HCT116 (cell line): ENCODE data around the gene BET1L. TPM values are rescaled to one million over a fixed set of nuclear protein-coding genes. Genes with fewer than 3 reads are reported as not detected.
"Not testable (repeated sequence)": the region's sequence is repeated elsewhere in the genome, so short reads cannot be mapped to it uniquely, and the experiment has no call there.

Experiments
- ATAC-seq: fragments of 200-7000 bp; cut with Tn5 transposase; 2 replicates; pipeline ENCODE4 v1.9.1; 2020; ENCODE audit warnings: mild to moderate bottlenecking, moderate library complexity
- BruUV-seq: library from RNA; stranded (reverse); fragments of 400-500 nt; replicated peaks from 2 replicates; lab custom pipeline; 2021; lab: Mats Ljungman, UMichigan
- CTCF ChIA-PET: fragments of 300-600 bp; sonication (Branson Sonifier 250); formaldehyde crosslinking; loops from one replicate; lab custom pipeline; 2021; ENCODE audit warnings: antibody characterized with exemption; lab: Charles Lee
- POLR2A ChIA-PET: fragments of 300-600, 350-600 bp; sonication (Branson Sonifier 250); formaldehyde crosslinking; loops from one replicate; lab custom pipeline; 2021; ENCODE audit warnings: antibody characterized with exemption; lab: Charles Lee
- RAD21 ChIA-PET, 2 experiments: fragments of 300-600 bp; sonication (Branson Sonifier 250); formaldehyde crosslinking; loops; one replicate each; lab custom pipeline; 2023; ENCODE audit warnings: low total read pairs in 2 of 2; ENCODE audit not compliant: uncharacterized antibody in 2 of 2, unreplicated experiment in 2 of 2, low non-redundant PET in 1 of 2; lab: Charles Lee
- DNase-seq: peaks from one replicate; pipeline ENCODE4 v3.0.0-alpha.2; 2010; ENCODE audit warnings: low read depth, low spot score
- H2AFZ ChIP-seq: fragments of 200-600 bp; shearing (Covaris generic), sonication (generic); 2 replicates; pipeline ENCODE4 v1.6.1; 2017; ENCODE audit warnings: low read depth, mixed run types, mixed read lengths, antibody characterized with exemption, low read length; ENCODE audit not compliant: poor library complexity, severe bottlenecking
- H3K27ac ChIP-seq: 2 replicates; pipeline ENCODE4 v1.5.1; 2012; ENCODE audit warnings: low read depth, low read length
- H3K27me3 ChIP-seq: fragments of 200-600 bp; sonication (generic); 2 replicates; pipeline ENCODE4 v1.6.1; 2016; ENCODE audit warnings: mixed run types, low read length, mixed read lengths; ENCODE audit not compliant: insufficient read depth
- H3K36me3 ChIP-seq, 2 experiments: fragments of 200-500 bp in 1 of 2; fragments of 200-600 bp in 1 of 2; sonication (Bioruptor generic) in 1 of 2; sonication (generic) in 1 of 2; 2 replicates each; pipeline versions ENCODE4 v1.5.1 to v1.6.1; 2014 to 2016; ENCODE audit warnings: low read length in 2 of 2, inconsistent platforms in 1 of 2, mixed read lengths in 1 of 2, mixed run types in 1 of 2; ENCODE audit not compliant: insufficient read depth in 2 of 2, control insufficient read depth in 1 of 2
- H3K4me1 ChIP-seq, 2 experiments: fragments of 200-600 bp in 1 of 2; sonication (generic) in 1 of 2; 2 replicates each; pipeline versions ENCODE4 v1.5.1 to v1.6.1; 2012 to 2017; ENCODE audit warnings: low read length in 2 of 2, inconsistent platforms in 1 of 2, mild to moderate bottlenecking in 1 of 2, mixed read lengths in 1 of 2, mixed run types in 1 of 2, moderate library complexity in 1 of 2; ENCODE audit not compliant: insufficient read depth in 2 of 2, control insufficient read depth in 1 of 2
- H3K4me2 ChIP-seq: fragments of 200-600 bp; sonication (generic); 2 replicates; pipeline ENCODE4 v1.6.1; 2017; ENCODE audit warnings: mixed run types, low read length, mixed read lengths
- H3K4me3 ChIP-seq, 2 experiments: fragments of 200-600 bp in 1 of 2; sonication (generic) in 1 of 2; replicated peaks in 1 of 2; 2 replicates each; pipeline ENCODE4 v1.5.1; 2011 to 2016; ENCODE audit warnings: low read length in 2 of 2, control low read depth in 1 of 2, low read depth in 1 of 2, mild to moderate bottlenecking in 1 of 2, mixed read lengths in 1 of 2, mixed run types in 1 of 2
- H3K79me2 ChIP-seq: fragments of 200-600 bp; sonication (generic); 2 replicates; pipeline ENCODE4 v1.6.1; 2017; ENCODE audit warnings: mild to moderate bottlenecking, mixed run types, low read length, moderate library complexity, mixed read lengths; ENCODE audit not compliant: insufficient read depth
- H3K9ac ChIP-seq: fragments of 200-600 bp; sonication (generic); 2 replicates; pipeline ENCODE4 v1.6.1; 2016; ENCODE audit warnings: low read length, mixed read lengths
- H3K9me2 ChIP-seq: fragments of 200-600 bp; sonication (generic), shearing (Covaris generic); 2 replicates; pipeline ENCODE4 v1.6.1; 2017; ENCODE audit warnings: mixed run types, mild to moderate bottlenecking, moderate library complexity; ENCODE audit not compliant: insufficient read depth
- H3K9me3 ChIP-seq, 2 experiments: fragments of 200-500 bp in 1 of 2; fragments of 200-600 bp in 1 of 2; sonication (Bioruptor generic) in 1 of 2; sonication (generic) in 1 of 2; 2 replicates each; pipeline ENCODE4 v1.6.1; 2014 to 2017; ENCODE audit warnings: low read length in 2 of 2, mixed read lengths in 2 of 2, inconsistent platforms in 1 of 2, low read depth in 1 of 2, mild to moderate bottlenecking in 1 of 2, mixed run types in 1 of 2, moderate library complexity in 1 of 2; ENCODE audit not compliant: control insufficient read depth in 1 of 2, insufficient read depth in 1 of 2
- H4K20me1 ChIP-seq: fragments of 200-600 bp; sonication (generic), shearing (Covaris generic); 2 replicates; pipeline ENCODE4 v1.6.1; 2017; ENCODE audit warnings: mixed run types, mild to moderate bottlenecking, moderate library complexity; ENCODE audit not compliant: insufficient read depth
- EZH2 ChIP-seq: fragments of 200-600 bp; sonication (generic); IDR thresholded peaks from 2 replicates; pipeline ENCODE4 v1.6.1; 2017; ENCODE audit warnings: antibody characterized with exemption, mixed run types
- EZH2phosphoT487 ChIP-seq: fragments of 200-600 bp; IDR thresholded peaks from 2 replicates; pipeline ENCODE4 v1.6.1; 2018; ENCODE audit warnings: antibody characterized with exemption, borderline replicate concordance
- REST ChIP-seq: IDR thresholded peaks from 2 replicates; pipeline ENCODE4 v1.6.1; 2012; ENCODE audit warnings: low read depth
- SIN3A ChIP-seq: IDR thresholded peaks from 2 replicates; pipeline ENCODE4 v1.6.1; 2012; ENCODE audit warnings: low read depth
- SRF ChIP-seq: IDR thresholded peaks from 2 replicates; pipeline ENCODE4 v1.6.1; 2012; ENCODE audit warnings: low read depth
- YY1 ChIP-seq: IDR thresholded peaks from 2 replicates; pipeline ENCODE4 v1.6.1; 2011; ENCODE audit warnings: low read length, low read depth, moderate library complexity, mild to moderate bottlenecking; ENCODE audit not compliant: insufficient replicate concordance; ENCODE audit errors: extremely low read depth
- ZNF274 ChIP-seq: fragments of 200-500 bp; sonication (Bioruptor generic); IDR thresholded peaks from 2 replicates; pipeline ENCODE4 v1.6.1; 2014; ENCODE audit warnings: mild to moderate bottlenecking, low read depth, low read length, inconsistent platforms
- intact Hi-C: fragments of 100-400 bp; cut with micrococcal nuclease; formaldehyde crosslinking; loops from 2 replicates; pipeline ENCODE4 v1.10.0; 2022
- total RNA-seq: library from RNA; stranded (reverse); gene quantifications from one replicate; pipeline ENCODE4 v1.2.1, GENCODE V29; 2021; ENCODE audit not compliant: unreplicated experiment

BET1L gene
- total RNA-seq, 1 experiment from 2014 or later = 49.1 TPM

DNA sequence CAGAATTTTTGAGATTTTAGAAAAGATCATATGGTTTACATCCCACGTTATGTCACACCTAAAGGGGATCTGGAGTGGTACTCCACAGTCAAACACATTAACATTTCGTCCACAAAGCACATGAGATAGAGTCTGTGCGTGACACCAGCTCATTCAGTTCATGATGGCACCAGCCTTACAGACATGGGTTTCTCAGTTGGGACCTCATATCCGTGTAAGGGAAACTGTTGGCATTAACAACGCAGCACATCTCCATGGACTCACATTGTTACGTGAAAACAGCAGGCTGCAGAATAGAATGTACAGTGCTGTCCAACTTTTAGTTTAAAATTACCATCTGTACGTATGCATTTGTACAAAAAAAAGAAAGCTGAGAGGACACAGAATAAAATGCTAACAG, 14.3 kb upstream of the BET1L start (continued):
- no peak for TF ChIP-seq REST
- TF ChIP-seq SRF = no peak
- no peak for TF ChIP-seq EZH2
- TF ChIP-seq EZH2phosphoT487 = no peak
- TF ChIP-seq YY1 = no peak
- no peak for TF ChIP-seq ZNF274
- no peak for TF ChIP-seq SIN3A

- H3K79me2 ChIP-seq, H3K4me3 ChIP-seq, CTCF ChIA-PET, ATAC-seq, RAD21 ChIA-PET, H3K27me3 ChIP-seq, H3K9ac ChIP-seq, intact Hi-C loops, H3K9me3 ChIP-seq, H3K4me1 ChIP-seq, H3K36me3 ChIP-seq, H3K27ac ChIP-seq, POLR2A ChIA-PET, DNase-seq, BruUV-seq, H4K20me1 ChIP-seq, H2AFZ ChIP-seq, H3K4me2 ChIP-seq, H3K9me2 ChIP-seq: not testable (repeated sequence)
These were observed 13.5 kb upstream of the BET1L start for GRCh38 chr11:220641-221215.
